HG03342 (cell line): ENCODE measurements around the gene PKP2.
A peak's percentile ranks its signal among the peaks of the same experiment; 100 is the strongest.

ENCODE experiments used
- ATAC-seq: cut with Tn5 transposase; IDR thresholded peaks from one replicate; pipeline ENCODE4 v1.9.1; 2021; ENCODE audit warnings: mild to moderate bottlenecking, moderate library complexity; ENCODE audit not compliant: unreplicated experiment

Gene PKP2

GRCh38 chr12:32896432-32897280 is at the start of gene PKP2:
TSS of gene PKP2 (minus strand) at chr12:32896777. CDS start at chr12:32896731, 46 bp downstream.
- no peak for ATAC-seq

GRCh38 chr12:32944195-32944594 is 47.6 kb upstream of the PKP2 start:
- ATAC-seq = no peak

GRCh38 chr12:32939801-32940200 is 43.2 kb upstream of the PKP2 start:
- no peak for ATAC-seq

GRCh38 chr12:32926963-32927362 is 30.4 kb upstream of the PKP2 start:
- ATAC-seq = no peak

GRCh38 chr12:32926356-32926755 is 29.8 kb upstream of the PKP2 start:
- no peak for ATAC-seq

GRCh38 chr12:32922546-32923297 is 26.1 kb upstream of the PKP2 start:
- no peak for ATAC-seq

- ATAC-seq = no peak
Measured at GRCh38 chr12:32921397-32921796, 24.8 kb upstream of the PKP2 start.

GRCh38 chr12:32920506-32921085 is 24.0 kb upstream of the PKP2 start:
- ATAC-seq = no peak

- ATAC-seq = peak; percentile 69
Measured at GRCh38 chr12:32918890-32919801, 22.6 kb upstream of the PKP2 start.

- no peak for ATAC-seq
Measured at GRCh38 chr12:32917094-32917611, 20.6 kb upstream of the PKP2 start.

GRCh38 chr12:32907898-32908476 is 11.4 kb upstream of the PKP2 start:
- ATAC-seq = no peak

- ATAC-seq = no peak
Measured at GRCh38 chr12:32907166-32907565, 10.6 kb upstream of the PKP2 start.

GRCh38 chr12:32906399-32907165 is 10.0 kb upstream of the PKP2 start:
- ATAC-seq = peak; percentile 97

- no peak for ATAC-seq
Measured at GRCh38 chr12:32903763-32904162, 7.2 kb upstream of the PKP2 start.

- no peak for ATAC-seq
Measured at GRCh38 chr12:32903318-32903717, 6.7 kb upstream of the PKP2 start.

GRCh38 chr12:32902287-32902997 is 5.9 kb upstream of the PKP2 start:
- no peak for ATAC-seq

GRCh38 chr12:32901553-32901952 is 5.0 kb upstream of the PKP2 start:
- ATAC-seq = no peak

- ATAC-seq = no peak
Measured at GRCh38 chr12:32897687-32898573, 1.4 kb upstream of the PKP2 start.
